ENCODE data around the gene NLK. TPM values are rescaled to one million over a fixed set of nuclear protein-coding genes. Genes with fewer than 3 reads are reported as not detected.
A peak's percentile ranks its signal among the peaks of the same experiment; 100 is the strongest.
"Not testable (repeated sequence)": the region's sequence is repeated elsewhere in the genome, so short reads cannot be mapped to it uniquely, and the experiment has no call there.

NLK gene
- total and polyA plus RNA-seq, 2 of the 13 experiments (the other 11 are each of a cell fraction or from before 2014, with no cell fraction given), result 13.4 to 14.6 TPM

DNA sequence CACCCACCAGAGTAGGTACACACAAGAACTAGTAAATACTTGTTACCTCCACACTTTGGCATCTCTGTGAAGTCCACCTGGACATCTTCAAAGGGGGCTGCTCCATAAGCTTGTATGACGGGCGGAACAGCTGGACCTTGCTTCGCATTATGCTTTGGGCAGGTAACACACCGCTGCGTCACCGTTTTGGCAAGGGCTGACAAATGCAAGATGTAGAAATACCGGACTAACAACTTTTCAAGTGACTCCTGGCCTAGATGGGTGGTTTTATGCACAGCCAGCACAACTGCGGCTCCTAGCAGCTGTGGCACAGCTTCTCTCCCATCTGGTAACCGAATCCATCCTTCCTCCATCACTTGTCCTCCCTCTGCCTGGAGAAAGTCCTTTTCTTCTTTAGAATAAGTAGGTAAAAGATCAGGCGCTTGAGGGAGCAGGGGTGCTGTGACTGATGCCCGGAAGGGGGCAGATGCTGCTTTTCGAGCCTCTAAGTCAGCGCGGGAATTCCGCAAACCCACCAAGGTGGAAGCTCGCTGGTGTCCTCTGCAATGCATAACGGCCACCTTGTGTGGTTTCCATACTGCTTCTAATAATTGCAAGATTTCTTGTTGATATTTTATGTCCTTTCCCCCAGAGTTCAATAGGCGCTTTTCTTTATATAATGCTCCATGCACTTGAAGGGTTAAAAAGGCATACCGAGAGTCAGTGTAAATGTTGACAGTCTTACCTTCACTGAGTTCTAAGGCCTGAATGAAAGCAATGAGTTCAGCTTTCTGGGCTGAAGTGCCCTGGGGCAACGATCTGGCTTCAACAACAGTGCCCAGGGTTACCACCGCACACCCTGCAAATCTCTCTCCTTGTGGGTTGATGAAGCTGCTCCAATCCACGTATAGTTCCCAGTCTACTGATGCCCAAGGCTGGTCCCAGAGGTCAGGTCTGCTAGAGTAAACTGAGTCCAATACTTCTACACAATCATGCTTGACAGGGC, 191.7 kb downstream of the NLK start:
- H3K36me3 ChIP-seq (replicated peaks in 1 of 2; ENCODE audit: control insufficient read depth in 1 of 2, insufficient read depth in 2 of 2, low read length in 2 of 2); H4K20me1 ChIP-seq (ENCODE audit: insufficient read depth, low read length); FAIRE-seq; H3K9ac ChIP-seq (ENCODE audit: insufficient read depth, low read depth, low read length); in situ Hi-C loops (cut with HindIII; ENCODE audit: extremely low pct_ligation_motif_present, low pct_unique_long_range_greater_than_20kb); H3K4me3 ChIP-seq (replicated peaks in 1 of 3; ENCODE audit: insufficient read depth in 1 of 3, low read depth in 2 of 3, low read length in 3 of 3); H3K27me3 ChIP-seq (ENCODE audit: control insufficient read depth in 1 of 2, insufficient read depth in 2 of 2, low read length in 2 of 2); H3K27ac ChIP-seq (ENCODE audit: extremely low read length, insufficient read depth, low read length); ATAC-seq; H3K4me2 ChIP-seq (ENCODE audit: low read depth, low read length); H3K4me1 ChIP-seq (ENCODE audit: insufficient read depth, low read length); DNase-seq (ENCODE audit: low spot score); BruUV-seq (replicated peaks); H2AFZ ChIP-seq (ENCODE audit: low read length); H3K79me2 ChIP-seq (ENCODE audit: insufficient read depth, low read length); H3K9me3 ChIP-seq (ENCODE audit: low read length): not testable (repeated sequence)
- CTCF ChIA-PET (ENCODE audit: low intra/inter-chr PET ratio, low total read pairs), result interaction anchor here (0.8 kb wide), 1 partner anchor 183 kb away, joined by 3 read pairs; no protein-coding TSS in a partner anchor
- 56% methylated on average over 17 of the region's 22 CpGs for WGBS (ENCODE audit: low lambda C conversion rate)
- POLR2A ChIA-PET, result interaction anchor here (0.9 kb wide), 1 partner anchor 146 kb away, joined by 3 read pairs; no protein-coding TSS in a partner anchor
- intact Hi-C loops (cut with micrococcal nuclease; ENCODE audit: unreplicated experiment), result loop anchor here (5.0 to 10.0 kb wide), 2 partner anchors 113 to 181 kb away; no protein-coding TSS in a partner anchor
- TF ChIP-seq ZNF652 (CRISPR knock-in tag; IDR thresholded peaks at IDR 0.05; ENCODE audit: borderline replicate concordance, low read depth), result peak; percentile 45; the same call in 1 of the 2 replicates

DNA sequence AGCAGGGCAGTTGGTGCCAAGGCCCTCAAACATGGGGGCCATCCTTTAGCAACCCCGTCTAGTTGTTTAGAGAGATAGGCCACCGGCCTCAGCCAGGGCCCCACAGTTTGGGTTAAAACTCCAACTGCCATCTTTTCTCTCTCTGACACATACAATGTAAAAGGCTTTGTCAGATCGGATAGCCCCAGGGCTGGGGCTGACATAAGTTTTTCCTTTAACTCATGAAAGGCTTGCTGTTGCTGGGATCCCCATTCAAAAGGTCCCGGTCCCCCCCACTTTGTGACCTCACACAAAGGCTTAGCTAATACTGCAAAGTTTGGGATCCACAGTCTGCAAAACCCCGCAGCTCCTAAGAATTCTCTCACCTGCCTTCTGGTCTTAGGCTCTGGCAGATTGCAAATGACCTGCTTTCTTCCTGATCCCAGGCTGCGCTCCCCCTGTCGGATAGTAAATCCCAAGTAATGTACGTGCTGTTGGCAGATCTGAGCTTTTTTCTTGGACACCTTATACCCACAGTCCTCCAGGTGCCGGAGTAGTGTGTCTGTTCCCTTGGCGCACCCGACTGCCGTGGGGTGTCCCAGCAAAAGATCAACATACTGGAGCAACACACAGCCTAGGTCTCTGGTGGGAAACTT, 192.7 kb downstream of the NLK start:
- H2AFZ ChIP-seq (ENCODE audit: low read length); CTCF ChIA-PET (ENCODE audit: low intra/inter-chr PET ratio, low total read pairs); H3K36me3 ChIP-seq (replicated peaks in 1 of 2; ENCODE audit: control insufficient read depth in 1 of 2, insufficient read depth in 2 of 2, low read length in 2 of 2); H3K27ac ChIP-seq (ENCODE audit: extremely low read length, insufficient read depth, low read length); H4K20me1 ChIP-seq (ENCODE audit: insufficient read depth, low read length); BruUV-seq (replicated peaks); H3K79me2 ChIP-seq (ENCODE audit: insufficient read depth, low read length); H3K9ac ChIP-seq (ENCODE audit: insufficient read depth, low read depth, low read length); H3K4me2 ChIP-seq (ENCODE audit: low read depth, low read length); POLR2A ChIA-PET; FAIRE-seq; H3K9me3 ChIP-seq (ENCODE audit: low read length); H3K4me1 ChIP-seq (ENCODE audit: insufficient read depth, low read length); DNase-seq (ENCODE audit: low spot score); in situ Hi-C loops (cut with HindIII; ENCODE audit: extremely low pct_ligation_motif_present, low pct_unique_long_range_greater_than_20kb); ATAC-seq; H3K27me3 ChIP-seq (ENCODE audit: control insufficient read depth in 1 of 2, insufficient read depth in 2 of 2, low read length in 2 of 2); H3K4me3 ChIP-seq (replicated peaks in 1 of 3; ENCODE audit: insufficient read depth in 1 of 3, low read depth in 2 of 3, low read length in 3 of 3): not testable (repeated sequence)
- WGBS (ENCODE audit: low lambda C conversion rate), result 39% methylated on average over 8 of the region's 12 CpGs
- intact Hi-C loops (cut with micrococcal nuclease; ENCODE audit: unreplicated experiment), result loop anchor here (10.0 kb wide), 1 partner anchor 180 kb away; no protein-coding TSS in a partner anchor

DNA sequence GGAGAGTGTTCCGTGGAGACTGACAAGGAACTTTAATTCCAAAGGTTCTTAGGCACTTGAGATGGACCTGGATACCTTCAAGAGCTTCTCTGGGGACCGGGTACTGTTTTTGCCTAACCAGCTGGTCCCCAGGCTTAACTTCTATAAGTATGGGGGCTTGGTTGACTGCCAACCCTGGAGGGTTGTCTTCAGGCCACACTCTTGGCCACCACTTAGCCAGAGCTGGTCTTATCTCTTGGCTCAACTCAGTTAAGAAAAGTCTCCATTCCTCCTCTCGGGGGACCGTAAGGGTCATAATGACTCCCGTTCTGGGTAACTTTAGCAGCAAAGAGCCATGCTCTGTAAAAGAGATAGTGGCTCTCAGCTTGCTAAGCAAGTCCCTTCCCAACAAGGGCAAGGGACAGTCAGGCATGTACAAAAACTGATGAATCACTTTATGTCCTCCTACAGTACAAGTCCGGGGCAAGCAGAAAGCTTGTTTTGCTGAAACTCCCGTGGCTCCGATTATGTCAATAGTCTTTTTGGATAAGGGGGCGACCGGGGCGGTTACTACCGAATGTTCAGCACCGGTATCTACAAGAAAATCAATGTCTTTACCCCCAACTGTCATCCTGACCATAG, 193.7 kb downstream of the NLK start:
- H3K9ac ChIP-seq (ENCODE audit: insufficient read depth, low read depth, low read length); ATAC-seq; H3K9me3 ChIP-seq (ENCODE audit: low read length); H3K36me3 ChIP-seq (replicated peaks in 1 of 2; ENCODE audit: control insufficient read depth in 1 of 2, insufficient read depth in 2 of 2, low read length in 2 of 2); H2AFZ ChIP-seq (ENCODE audit: low read length); H3K4me1 ChIP-seq (ENCODE audit: insufficient read depth, low read length); CTCF ChIA-PET (ENCODE audit: low intra/inter-chr PET ratio, low total read pairs); H3K79me2 ChIP-seq (ENCODE audit: insufficient read depth, low read length); H3K27ac ChIP-seq (ENCODE audit: extremely low read length, insufficient read depth, low read length); H3K4me2 ChIP-seq (ENCODE audit: low read depth, low read length); in situ Hi-C loops (cut with HindIII; ENCODE audit: extremely low pct_ligation_motif_present, low pct_unique_long_range_greater_than_20kb); BruUV-seq (replicated peaks); FAIRE-seq; DNase-seq (ENCODE audit: low spot score); H3K4me3 ChIP-seq (replicated peaks in 1 of 3; ENCODE audit: insufficient read depth in 1 of 3, low read depth in 2 of 3, low read length in 3 of 3); H4K20me1 ChIP-seq (ENCODE audit: insufficient read depth, low read length); POLR2A ChIA-PET; H3K27me3 ChIP-seq (ENCODE audit: control insufficient read depth in 1 of 2, insufficient read depth in 2 of 2, low read length in 2 of 2): not testable (repeated sequence)
- intact Hi-C loops (cut with micrococcal nuclease; ENCODE audit: unreplicated experiment), result loop anchor here (10.0 kb wide), 1 partner anchor 179 kb away; no protein-coding TSS in a partner anchor
- WGBS (ENCODE audit: low lambda C conversion rate), result 24% methylated on average over 8 of the region's 13 CpGs
